ENCODE results near the gene XRCC4. TPM values are rescaled to one million over a fixed set of nuclear protein-coding genes. Genes with fewer than 3 reads are reported as not detected.
A peak's percentile ranks its signal among the peaks of the same experiment; 100 is the strongest.

Gene XRCC4
- 10.2 and 11.2 TPM in 2 replicates for total RNA-seq

DNA sequence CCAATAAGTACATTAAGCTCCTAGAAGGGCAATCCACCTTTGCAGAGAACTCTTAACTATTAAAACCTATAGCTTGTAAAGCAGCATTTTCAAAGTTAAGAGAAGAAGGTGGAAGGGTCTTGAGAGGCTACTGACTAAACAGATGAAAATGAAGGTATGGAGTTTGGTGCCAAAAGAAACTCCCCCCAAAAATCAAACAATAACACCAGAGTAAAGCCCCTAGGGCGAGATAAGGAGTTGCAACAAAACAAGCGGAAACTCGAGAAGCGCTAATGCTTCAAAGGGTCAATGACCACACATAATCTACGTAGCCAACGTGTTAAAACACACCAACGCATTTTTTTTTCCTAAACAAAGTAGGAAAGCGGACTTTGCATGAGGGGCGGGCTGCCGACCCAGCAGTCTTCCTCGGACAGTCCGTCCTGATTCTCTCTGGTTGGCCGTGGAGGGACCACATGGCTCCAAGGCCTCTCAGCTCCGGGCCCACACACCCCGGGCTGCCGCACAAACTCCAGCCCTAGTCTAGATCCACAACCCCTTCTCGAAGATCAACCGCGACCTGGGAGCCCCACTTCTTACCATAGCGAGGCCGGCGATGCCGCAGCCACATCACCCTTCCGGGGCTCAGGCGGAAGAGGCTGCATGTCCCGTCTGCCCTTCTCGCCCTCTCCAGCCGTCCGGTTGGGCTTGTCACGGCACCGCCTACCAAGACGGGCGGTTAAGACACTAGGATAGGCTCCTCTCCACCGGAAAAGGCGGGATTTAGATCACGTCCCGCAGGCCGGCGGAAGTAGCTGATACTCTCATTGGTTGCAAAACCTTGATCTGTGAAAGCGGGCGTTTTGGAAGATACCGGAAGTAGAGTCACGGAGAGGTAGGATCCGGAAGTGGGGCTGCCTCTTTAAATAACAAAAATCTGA lies at the start of gene XRCC4, which contains the start of gene TMEM167A:
TSS of gene XRCC4 (plus strand) at position 806 of the 920 bp plus-strand sequence. CDS start 27,373 bp downstream, outside the sequence.
TSS of gene TMEM167A (minus strand) at position 653 of the 920 bp plus-strand sequence. CDS start at position 582, 71 bp downstream.
- H3K27me3 Mint-ChIP-seq (ENCODE audit: insufficient read depth) = no peaks in the 10 kb centered on the region
- intact Hi-C loops (cut with micrococcal nuclease) = loop anchor here (1.0 to 10.0 kb wide), 10 partner anchors 14 to 1776 kb away; partner anchors contain the start of genes RPS23, SSBP2 and ZCCHC9
- peaks cover 6% of the 10 kb centered on the region for H3K9me3 Mint-ChIP-seq
- DNase-seq (ENCODE audit: low spot score) = peak; percentile 93
- H3K36me3 Mint-ChIP-seq (ENCODE audit: low read depth) = peaks cover 30% of the 10 kb centered on the region
- H3K4me3 Mint-ChIP-seq = peak within 1 kb of the TSS; percentile 100
- H3K4me1 Mint-ChIP-seq (ENCODE audit: low read depth) = peaks cover 43% of the 10 kb centered on the region
- H3K27ac Mint-ChIP-seq = peak within 1 kb of the TSS; percentile 99

DNA sequence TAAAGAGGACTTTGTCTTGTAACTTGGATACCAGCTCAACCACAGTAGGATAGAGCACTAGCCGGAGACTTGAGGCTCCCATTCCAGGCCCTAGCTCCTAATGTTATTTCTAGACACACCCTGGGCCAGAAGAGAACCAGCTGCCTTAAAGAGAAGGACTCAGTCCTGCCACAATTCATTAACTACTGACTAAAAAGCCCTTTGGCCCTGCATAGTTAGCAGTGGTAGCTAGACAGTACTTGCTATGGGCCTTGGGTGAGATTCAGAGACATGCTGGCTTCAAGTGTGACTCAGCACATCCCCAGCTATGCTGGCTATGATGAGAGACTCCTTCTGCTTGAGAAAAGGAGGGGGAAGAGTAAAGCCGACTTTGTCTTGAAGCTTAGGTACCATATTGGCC lies 47.4 kb upstream of the XRCC4 start:
- H3K4me1 Mint-ChIP-seq (ENCODE audit: low read depth) = no peaks in the 10 kb centered on the region
- no peaks in the 10 kb centered on the region for H3K27me3 Mint-ChIP-seq (ENCODE audit: insufficient read depth)
- intact Hi-C loops (cut with micrococcal nuclease) = no loop called here

DNA sequence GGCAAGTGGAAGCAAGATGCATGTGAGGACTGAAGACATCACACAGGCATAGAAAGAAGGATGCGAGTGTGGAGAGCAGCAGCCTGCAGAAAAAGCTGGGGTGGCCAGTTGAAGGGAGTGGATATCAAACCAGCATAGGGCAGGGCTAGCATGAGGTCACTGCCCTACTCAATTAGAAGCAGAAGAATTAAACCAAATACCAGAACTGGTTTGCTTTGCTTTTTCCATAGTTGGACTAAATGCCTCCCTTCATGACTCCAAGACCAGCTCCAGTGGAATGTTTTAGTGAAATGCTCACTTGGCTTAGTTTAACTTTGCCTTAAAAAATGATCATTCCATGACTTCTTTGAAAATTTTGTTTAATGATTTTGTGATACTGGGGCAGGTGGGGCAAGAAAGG lies 46.0 kb upstream of the XRCC4 start:
- Mint-ChIP-seq H3K27me3 (ENCODE audit: insufficient read depth) (no peaks in the 10 kb centered on the region), H3K27ac (no peak overlapping the region), H3K4me1 (ENCODE audit: low read depth) (no peaks in the 10 kb centered on the region), H3K36me3 (ENCODE audit: low read depth) (no peaks in the 10 kb centered on the region), H3K4me3 (no peak overlapping the region), H3K9me3 (no peaks in the 10 kb centered on the region)
- intact Hi-C loops (cut with micrococcal nuclease) = no loop called here
- DNase-seq (ENCODE audit: low spot score) = no peak

More for the DNA sequence above, 47.4 kb upstream of the XRCC4 start:
- no peak overlapping the region for H3K27ac Mint-ChIP-seq
- no peak overlapping the region for H3K4me3 Mint-ChIP-seq
- no peak for DNase-seq (ENCODE audit: low spot score)
- no peaks in the 10 kb centered on the region for H3K9me3 Mint-ChIP-seq
- no peaks in the 10 kb centered on the region for H3K36me3 Mint-ChIP-seq (ENCODE audit: low read depth)

DNA sequence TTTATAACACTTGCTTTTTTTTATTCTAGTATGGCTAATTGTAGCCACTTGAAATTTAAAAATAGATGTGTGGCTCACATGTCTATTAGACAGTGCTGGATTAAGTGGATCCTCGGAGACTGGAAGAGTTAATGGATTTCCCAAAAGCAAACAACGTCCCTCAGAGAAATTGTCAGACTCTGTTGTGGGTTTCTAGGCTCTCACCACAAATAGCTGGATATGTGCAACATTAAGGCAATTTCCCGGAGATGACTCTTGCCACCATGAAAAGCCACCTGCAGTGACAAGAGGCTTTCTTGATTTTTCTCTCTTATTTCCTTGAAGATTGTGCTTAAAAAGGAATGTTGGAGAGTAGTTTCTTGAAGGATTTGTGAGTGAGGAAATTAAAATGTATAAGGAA lies 43.3 kb upstream of the XRCC4 start:
- Mint-ChIP-seq H3K36me3 (ENCODE audit: low read depth) (no peaks in the 10 kb centered on the region), H3K4me3 (no peak overlapping the region), H3K4me1 (ENCODE audit: low read depth) (peaks cover 4% of the 10 kb centered on the region), H3K27ac (no peak overlapping the region), H3K27me3 (ENCODE audit: insufficient read depth) (no peaks in the 10 kb centered on the region), H3K9me3 (no peaks in the 10 kb centered on the region)
- intact Hi-C loops (cut with micrococcal nuclease) = no loop called here
- no peak for DNase-seq (ENCODE audit: low spot score)

DNA sequence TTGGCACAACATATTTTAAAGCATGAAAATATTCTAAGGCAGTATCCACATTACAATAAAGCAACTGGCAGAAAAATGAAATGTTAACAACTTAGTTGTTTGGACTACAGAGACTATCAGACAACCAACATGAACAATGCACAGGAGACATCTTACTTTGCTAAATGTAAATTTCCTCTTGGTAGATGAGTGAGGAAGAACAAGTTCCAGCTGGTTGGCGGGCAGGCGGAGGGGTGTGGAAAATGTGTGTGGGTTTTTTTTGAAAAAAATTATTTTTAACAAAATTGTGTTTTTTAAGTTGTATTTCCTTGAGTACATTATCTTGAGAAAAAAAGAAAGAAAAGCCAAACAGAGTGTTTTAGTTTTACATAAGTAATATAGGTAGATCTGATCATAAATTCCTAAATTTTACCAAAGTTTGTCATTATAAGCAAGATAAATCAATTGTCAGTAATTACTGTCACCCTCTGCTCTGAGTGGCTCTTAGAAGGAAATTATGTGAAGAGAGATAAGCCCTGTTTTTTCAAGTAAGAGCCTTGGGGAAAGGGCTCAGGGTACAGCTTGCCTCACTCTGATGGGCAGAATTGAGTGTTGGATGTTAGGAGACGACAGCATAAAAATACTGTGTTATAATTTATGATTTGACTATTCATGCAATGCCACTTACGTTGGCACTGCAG lies 42.7 kb upstream of the XRCC4 start:
- peaks cover 5% of the 10 kb centered on the region for H3K4me1 Mint-ChIP-seq (ENCODE audit: low read depth)
- no peaks in the 10 kb centered on the region for H3K36me3 Mint-ChIP-seq (ENCODE audit: low read depth)
- no peaks in the 10 kb centered on the region for H3K9me3 Mint-ChIP-seq
- intact Hi-C loops (cut with micrococcal nuclease) = no loop called here
- no peaks in the 10 kb centered on the region for H3K27me3 Mint-ChIP-seq (ENCODE audit: insufficient read depth)
- H3K27ac Mint-ChIP-seq = no peak overlapping the region
- H3K4me3 Mint-ChIP-seq = no peak overlapping the region
- DNase-seq (ENCODE audit: low spot score) = no peak

DNA sequence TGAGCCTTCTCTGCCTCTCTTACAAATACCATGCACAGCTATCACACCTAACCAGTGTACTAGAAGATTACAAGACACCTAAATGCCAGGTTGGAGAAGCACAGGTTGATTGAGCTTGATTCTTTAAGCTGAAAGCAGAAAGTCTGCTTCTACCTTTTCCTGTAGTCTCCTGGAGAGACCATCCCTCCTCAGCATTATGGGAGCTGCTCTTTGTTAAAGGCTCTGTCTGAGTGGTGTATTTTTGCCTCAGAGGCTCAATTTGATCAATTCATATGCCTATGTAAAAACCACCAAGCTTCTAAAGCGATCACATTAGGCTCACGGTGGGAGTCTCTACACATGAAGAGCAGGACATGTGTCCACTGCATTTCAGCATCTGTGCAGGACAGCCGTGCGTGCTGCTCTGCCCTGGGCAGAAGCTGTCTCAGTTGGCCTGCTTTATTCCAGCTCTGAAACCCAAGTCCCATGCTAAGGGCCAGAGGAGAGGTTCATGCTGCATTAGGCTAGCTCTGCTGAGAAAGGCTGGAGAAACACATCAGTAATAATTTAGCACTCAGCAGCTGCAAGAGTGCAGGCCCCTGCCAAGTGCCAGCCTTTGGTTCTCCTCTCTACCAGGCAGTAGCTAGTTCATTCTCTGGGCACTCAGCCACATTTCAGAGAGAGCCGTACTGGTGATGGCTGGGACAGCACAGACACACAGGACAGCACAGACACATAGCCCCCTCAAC lies 41.8 kb upstream of the XRCC4 start:
- Mint-ChIP-seq H3K9me3 (no peaks in the 10 kb centered on the region), H3K4me1 (ENCODE audit: low read depth) (peaks cover 5% of the 10 kb centered on the region), H3K4me3 (no peak overlapping the region), H3K27ac (no peak overlapping the region), H3K27me3 (ENCODE audit: insufficient read depth) (no peaks in the 10 kb centered on the region), H3K36me3 (ENCODE audit: low read depth) (no peaks in the 10 kb centered on the region)
- intact Hi-C loops (cut with micrococcal nuclease) = no loop called here
- DNase-seq (ENCODE audit: low spot score) = no peak

DNA sequence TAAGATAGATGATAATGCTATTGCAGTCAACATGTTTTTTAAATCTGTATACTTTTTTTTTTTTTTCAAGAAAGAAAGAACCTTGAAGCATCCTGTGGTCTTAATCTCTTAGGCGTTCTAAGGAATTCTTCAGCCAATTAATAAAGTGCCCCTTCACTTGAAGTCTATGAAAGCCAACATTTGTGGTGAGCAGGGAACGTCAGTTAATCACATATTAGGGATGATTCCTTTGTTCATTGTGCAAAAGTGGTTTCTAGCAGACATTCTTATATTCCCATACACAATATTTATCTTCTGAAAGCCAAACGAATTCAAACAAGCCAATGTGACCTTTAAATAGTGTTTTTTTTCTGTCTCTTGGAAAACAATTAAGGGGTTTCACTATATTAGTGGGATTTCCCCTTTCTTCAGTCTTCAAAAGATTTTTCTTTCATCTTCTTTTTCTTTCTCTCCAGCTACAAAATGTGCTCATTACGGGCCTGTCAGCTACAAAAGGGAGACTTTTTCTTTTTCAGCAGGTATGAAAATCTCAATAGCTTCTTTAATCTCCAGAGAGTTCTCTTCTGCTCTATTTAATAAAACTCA lies 40.3 kb upstream of the XRCC4 start:
- Mint-ChIP-seq H3K27ac (no peak overlapping the region), H3K36me3 (ENCODE audit: low read depth) (no peaks in the 10 kb centered on the region), H3K4me1 (ENCODE audit: low read depth) (peaks cover 5% of the 10 kb centered on the region), H3K4me3 (no peak overlapping the region), H3K27me3 (ENCODE audit: insufficient read depth) (no peaks in the 10 kb centered on the region), H3K9me3 (no peaks in the 10 kb centered on the region)
- intact Hi-C loops (cut with micrococcal nuclease) = no loop called here
- no peak for DNase-seq (ENCODE audit: low spot score)

DNA sequence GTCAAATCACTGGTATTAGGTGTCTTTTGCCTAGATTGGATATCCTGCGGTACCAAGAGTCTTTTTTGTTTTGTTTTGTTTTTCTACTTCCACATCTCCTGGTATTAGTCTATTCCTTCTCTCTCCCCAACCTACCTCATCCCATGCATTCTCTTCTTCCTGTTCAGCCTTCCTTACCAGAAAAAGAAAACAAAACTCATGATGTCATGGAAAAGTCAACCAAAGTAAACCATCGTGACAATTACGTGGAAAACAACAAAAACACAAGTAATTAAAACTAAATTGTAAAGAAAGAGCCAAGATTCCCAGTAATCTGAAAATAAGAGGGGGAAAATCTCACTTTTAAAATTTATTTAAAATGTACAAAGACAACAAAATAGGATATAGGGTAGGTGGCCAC lies 38.4 kb upstream of the XRCC4 start:
- DNase-seq (ENCODE audit: low spot score) = no peak
- Mint-ChIP-seq H3K4me1 (ENCODE audit: low read depth) (peaks cover 5% of the 10 kb centered on the region), H3K4me3 (no peak overlapping the region), H3K27ac (no peak overlapping the region), H3K27me3 (ENCODE audit: insufficient read depth) (no peaks in the 10 kb centered on the region), H3K9me3 (no peaks in the 10 kb centered on the region), H3K36me3 (ENCODE audit: low read depth) (peaks cover 2% of the 10 kb centered on the region)
- intact Hi-C loops (cut with micrococcal nuclease) = no loop called here

DNA sequence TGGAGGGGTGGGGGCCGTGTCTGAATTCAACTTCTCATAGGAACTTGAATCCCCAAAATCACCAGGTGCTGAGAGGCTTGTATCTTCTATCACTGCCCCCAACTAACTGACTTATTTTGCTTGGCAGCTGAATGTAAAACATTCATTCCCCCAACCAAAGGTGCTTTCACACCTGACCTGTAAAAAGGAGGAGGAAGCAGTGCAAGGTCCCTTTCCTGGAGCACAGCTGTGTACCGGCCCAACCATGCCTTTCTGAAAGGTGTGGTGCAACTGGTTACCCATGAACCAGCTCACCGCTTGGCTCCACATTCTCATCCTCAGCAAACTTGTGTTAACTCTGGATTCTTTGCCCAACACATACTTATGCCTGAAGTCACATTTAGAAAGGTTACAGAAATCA lies 34.8 kb upstream of the XRCC4 start:
- H3K27ac Mint-ChIP-seq = no peak overlapping the region
- no peaks in the 10 kb centered on the region for H3K27me3 Mint-ChIP-seq (ENCODE audit: insufficient read depth)
- no peak for DNase-seq (ENCODE audit: low spot score)
- peaks cover 2% of the 10 kb centered on the region for H3K36me3 Mint-ChIP-seq (ENCODE audit: low read depth)
- H3K4me3 Mint-ChIP-seq = no peak overlapping the region
- peaks cover 5% of the 10 kb centered on the region for H3K4me1 Mint-ChIP-seq (ENCODE audit: low read depth)
- no peaks in the 10 kb centered on the region for H3K9me3 Mint-ChIP-seq
- intact Hi-C loops (cut with micrococcal nuclease) = no loop called here

DNA sequence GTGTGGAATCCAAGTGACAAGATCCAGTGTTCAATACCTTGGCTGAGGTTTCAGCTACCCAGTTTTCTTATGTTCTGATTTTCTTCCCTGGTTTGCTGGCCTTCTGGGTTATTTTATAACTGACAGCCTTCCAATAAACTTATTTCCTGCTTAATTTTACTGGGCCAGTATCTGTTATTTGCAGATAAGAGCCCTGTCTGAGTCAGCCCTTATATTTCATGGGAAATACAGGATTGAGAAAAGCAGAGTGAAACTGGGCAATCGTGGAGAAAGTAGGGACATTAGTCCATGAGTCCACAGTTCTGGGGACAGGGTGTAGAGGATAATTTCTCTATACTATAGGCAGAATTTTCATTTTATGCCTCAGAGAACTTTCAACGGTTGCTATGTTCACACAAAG lies 32.4 kb upstream of the XRCC4 start:
- H3K27ac Mint-ChIP-seq = no peak overlapping the region
- peaks cover 8% of the 10 kb centered on the region for H3K36me3 Mint-ChIP-seq (ENCODE audit: low read depth)
- DNase-seq (ENCODE audit: low spot score) = no peak
- H3K4me3 Mint-ChIP-seq = no peak overlapping the region
- intact Hi-C loops (cut with micrococcal nuclease) = no loop called here
- no peaks in the 10 kb centered on the region for H3K4me1 Mint-ChIP-seq (ENCODE audit: low read depth)
- H3K9me3 Mint-ChIP-seq = no peaks in the 10 kb centered on the region
- no peaks in the 10 kb centered on the region for H3K27me3 Mint-ChIP-seq (ENCODE audit: insufficient read depth)

DNA sequence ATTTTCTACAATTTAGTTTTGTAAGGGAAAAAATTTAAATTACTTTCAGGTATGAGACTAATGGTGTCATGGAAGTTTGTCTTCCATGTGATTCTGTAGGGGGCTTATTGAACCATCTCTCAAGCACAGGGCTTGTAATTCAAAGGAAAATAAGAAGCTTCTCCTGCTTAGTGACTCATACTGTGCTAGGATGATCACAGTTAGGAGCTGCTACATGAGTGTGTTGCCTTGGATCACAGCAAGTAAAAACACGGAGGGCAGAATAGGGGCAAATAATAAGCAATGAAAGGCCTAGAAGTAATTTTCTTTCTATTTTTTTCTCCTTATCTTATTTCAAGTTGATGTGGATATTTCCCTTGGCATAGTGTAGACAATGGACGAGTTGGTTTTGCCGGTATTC lies 29.1 kb upstream of the XRCC4 start:
- Mint-ChIP-seq H3K4me3 (no peak overlapping the region), H3K4me1 (ENCODE audit: low read depth) (peaks cover 5% of the 10 kb centered on the region), H3K27ac (no peak overlapping the region), H3K36me3 (ENCODE audit: low read depth) (peaks cover 16% of the 10 kb centered on the region), H3K9me3 (no peaks in the 10 kb centered on the region), H3K27me3 (ENCODE audit: insufficient read depth) (no peaks in the 10 kb centered on the region)
- intact Hi-C loops (cut with micrococcal nuclease) = no loop called here
- no peak for DNase-seq (ENCODE audit: low spot score)

DNA sequence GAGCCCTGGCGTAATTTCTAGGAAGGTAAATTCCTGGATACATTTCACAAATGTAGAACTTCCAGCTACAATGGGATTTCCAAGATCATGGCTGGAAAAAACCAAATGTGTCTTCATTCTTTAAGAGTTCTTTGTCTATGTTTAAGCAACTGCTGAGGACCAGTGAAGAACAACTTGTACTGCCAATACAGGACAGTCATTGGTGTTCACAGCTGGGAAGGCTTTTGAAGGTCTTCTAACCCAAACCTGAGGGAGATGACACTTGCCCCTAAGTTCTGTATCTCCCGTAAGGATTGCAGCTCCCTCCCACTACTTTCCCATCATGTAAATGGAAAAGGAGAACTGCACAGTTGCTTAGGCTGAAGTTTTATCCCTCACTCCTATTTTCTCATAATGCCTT lies 28.5 kb upstream of the XRCC4 start:
- H3K4me3 Mint-ChIP-seq = no peak overlapping the region
- no peak for DNase-seq (ENCODE audit: low spot score)
- H3K4me1 Mint-ChIP-seq (ENCODE audit: low read depth) = peaks cover 7% of the 10 kb centered on the region
- intact Hi-C loops (cut with micrococcal nuclease) = no loop called here
- H3K36me3 Mint-ChIP-seq (ENCODE audit: low read depth) = peaks cover 19% of the 10 kb centered on the region
- H3K27ac Mint-ChIP-seq = no peak overlapping the region
- no peaks in the 10 kb centered on the region for H3K27me3 Mint-ChIP-seq (ENCODE audit: insufficient read depth)
- no peaks in the 10 kb centered on the region for H3K9me3 Mint-ChIP-seq
